Mesodermal cell (in vitro differentiated cells): ENCODE data around the gene SMC1A.

Experiments
- H3K27ac ChIP-seq: 2 replicates; pipeline ENCODE4 v1.7.0; 2013; ENCODE audit warnings: mild to moderate bottlenecking, low read depth, low read length, moderate library complexity; ENCODE audit not compliant: severe bottlenecking
- H3K36me3 ChIP-seq: 2 replicates; pipeline ENCODE4 v1.7.1; 2013; ENCODE audit warnings: mild to moderate bottlenecking, low read length, moderate library complexity; ENCODE audit not compliant: control insufficient read depth, insufficient read depth
- H3K4me1 ChIP-seq: one replicate; pipeline ENCODE4 v1.7.1; 2013; ENCODE audit warnings: mild to moderate bottlenecking, low read length; ENCODE audit not compliant: insufficient read depth, control insufficient read depth, poor library complexity, severe bottlenecking
- H3K4me3 ChIP-seq: 2 replicates; pipeline ENCODE4 v1.7.0; 2013; ENCODE audit warnings: low read length, control low read depth, mild to moderate bottlenecking; ENCODE audit not compliant: insufficient read depth, poor library complexity, severe bottlenecking; ENCODE audit errors: extremely low read depth
- H3K9me3 ChIP-seq: 2 replicates; pipeline ENCODE4 v1.7.1; 2013; ENCODE audit warnings: mild to moderate bottlenecking, low read length, moderate library complexity; ENCODE audit not compliant: control insufficient read depth
- WGBS, 2 experiments: methylation state at CpG; one replicate each; pipeline ENCODE4 v1.1.5; 2013; ENCODE audit warnings: missing lambda C conversion rate in 2 of 2; ENCODE audit not compliant: insufficient coverage in 2 of 2; 5-methylcytosine and 5-hydroxymethylcytosine counted together

SMC1A gene

DNA sequence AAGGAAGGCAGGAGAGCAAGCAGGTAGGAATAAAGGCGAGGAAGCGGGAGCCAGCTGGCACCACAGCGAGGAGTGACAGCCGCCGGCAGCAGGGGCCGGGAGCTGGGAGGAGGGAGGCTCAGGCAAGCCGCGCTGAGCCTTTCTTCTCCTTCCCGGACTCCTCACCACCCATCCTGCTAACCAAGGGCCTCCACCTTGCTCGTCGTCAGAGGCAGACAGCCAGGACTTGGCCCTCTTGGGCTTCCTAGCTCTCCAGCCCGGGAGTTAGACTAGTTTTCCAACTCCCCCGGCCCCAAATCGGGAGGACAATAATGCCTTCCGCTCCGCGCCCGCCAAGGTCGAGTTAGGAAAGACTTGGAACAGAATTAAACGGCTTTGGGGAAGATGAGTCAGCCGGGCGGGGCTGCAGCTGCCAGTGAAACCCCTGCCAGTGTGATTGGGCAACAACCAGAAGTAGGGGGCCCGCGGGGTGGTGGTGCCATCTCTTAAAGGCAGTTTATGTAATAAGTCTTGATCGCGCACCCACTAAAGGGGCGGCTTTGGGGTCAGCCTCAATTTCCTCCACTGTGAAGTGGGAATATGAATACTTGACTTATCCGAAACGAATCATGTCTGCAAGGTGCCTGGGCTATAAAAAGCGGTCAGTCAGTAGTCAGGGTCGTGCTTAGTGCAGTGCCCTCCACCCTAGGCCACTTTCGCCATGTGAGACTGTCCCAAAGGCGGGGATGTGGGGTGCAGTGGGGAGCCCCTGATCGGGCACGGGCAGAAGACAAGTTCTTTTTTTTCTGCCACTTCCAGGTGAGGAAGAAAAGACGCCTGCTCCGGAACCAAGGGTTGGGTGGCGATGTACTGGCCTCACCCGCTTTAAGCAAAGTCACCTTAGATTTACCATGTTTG, 18.4 kb upstream of the SMC1A start:
- H3K36me3 ChIP-seq, result no peaks in the 10 kb centered on the region
- no peak overlapping the region for H3K27ac ChIP-seq
- H3K9me3 ChIP-seq, result no peaks in the 10 kb centered on the region
- WGBS, 2 experiments, result 58 to 73% methylated on average over 5 to 12 of the region's 39 CpGs
- H3K4me1 ChIP-seq, result no peaks in the 10 kb centered on the region
- peak overlapping the region; percentile 11 for H3K4me3 ChIP-seq

DNA sequence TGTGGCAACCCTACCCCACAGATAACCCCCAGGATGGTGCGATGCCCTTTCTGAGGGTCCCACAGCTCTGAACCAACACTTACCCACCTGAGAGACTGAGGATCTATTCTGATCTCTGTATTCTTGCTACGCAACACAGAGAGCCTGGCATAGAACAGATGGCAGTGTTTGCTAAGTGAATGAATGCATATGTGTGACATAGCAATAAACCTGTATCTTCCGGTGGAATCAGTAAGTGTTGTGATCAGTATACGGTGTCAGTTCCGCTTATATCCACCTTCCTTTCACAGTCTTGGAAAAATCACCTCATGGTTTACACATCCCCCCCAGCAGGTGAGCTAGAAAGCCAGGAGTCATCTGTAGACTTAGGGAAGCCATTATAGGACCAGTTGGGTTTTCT, 17.6 kb upstream of the SMC1A start:
- no CpG with 5 or more reads among the region's 5 CpGs for WGBS, 2 experiments
- no peaks in the 10 kb centered on the region for H3K9me3 ChIP-seq
- H3K4me1 ChIP-seq, result no peaks in the 10 kb centered on the region
- no peak overlapping the region for H3K4me3 ChIP-seq
- H3K36me3 ChIP-seq, result no peaks in the 10 kb centered on the region
- no peak overlapping the region for H3K27ac ChIP-seq

DNA sequence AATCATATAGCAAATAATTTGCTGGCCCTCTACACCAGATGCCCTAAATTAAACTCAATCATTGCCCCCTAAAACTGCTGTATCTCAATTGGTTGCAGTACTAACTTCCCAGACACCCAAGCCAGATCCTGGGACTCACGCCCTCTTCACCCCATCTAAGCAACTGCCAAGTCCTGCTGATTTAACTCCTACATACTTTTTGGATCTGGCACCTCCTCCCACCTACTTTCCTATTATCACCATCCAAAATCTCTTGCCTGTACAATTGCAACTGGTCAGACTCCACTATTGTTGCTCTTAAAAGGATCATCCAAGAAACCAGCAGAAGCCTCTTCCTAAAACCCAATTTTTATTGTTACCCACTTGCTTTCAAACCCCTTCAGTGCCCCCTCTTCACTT, 16.4 kb upstream of the SMC1A start:
- WGBS, 2 experiments, result 89% methylated on average over 1 of the region's 1 CpG; no CpG with 5 or more reads in 1 of the 2 experiments

DNA sequence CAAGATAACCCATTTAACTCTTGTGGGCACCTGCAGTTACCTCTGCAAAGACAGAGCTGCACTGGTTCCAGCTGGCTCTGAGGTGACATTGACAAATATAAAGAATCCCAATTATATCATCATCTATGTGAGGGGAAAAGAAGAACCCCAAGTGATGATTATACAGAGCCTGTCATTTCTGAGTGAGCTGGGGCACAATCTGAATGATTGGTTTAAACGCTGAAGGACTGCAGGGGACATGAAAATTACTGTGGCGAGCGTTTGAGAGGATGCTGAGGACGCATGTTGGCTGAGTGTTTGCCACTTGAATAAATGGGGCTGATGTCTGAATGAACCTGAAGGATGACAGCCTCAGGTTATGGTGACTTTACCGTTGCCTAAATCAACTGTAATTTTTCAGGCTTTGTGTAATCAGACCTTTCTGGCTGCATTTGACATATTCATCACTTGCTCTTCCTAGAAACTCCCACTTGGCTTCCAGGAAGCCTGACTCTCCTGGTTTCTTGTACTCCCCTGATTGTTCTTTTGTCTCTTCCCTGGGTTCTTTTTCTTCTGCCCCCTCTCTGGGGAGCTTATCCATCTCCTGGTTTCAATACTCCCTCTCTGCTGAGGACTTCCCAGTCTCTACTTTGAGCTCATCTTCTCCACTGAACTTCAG, 15.8 kb upstream of the SMC1A start:
- H3K9me3 ChIP-seq, result no peaks in the 10 kb centered on the region
- no peaks in the 10 kb centered on the region for H3K4me1 ChIP-seq
- H3K27ac ChIP-seq, result no peak overlapping the region
- H3K36me3 ChIP-seq, result no peaks in the 10 kb centered on the region
- WGBS, 2 experiments, result 74 to 86% methylated on average over 3 to 5 of the region's 5 CpGs
- H3K4me3 ChIP-seq, result no peak overlapping the region

More for the DNA sequence above, 16.4 kb upstream of the SMC1A start:
- Histone ChIP-seq H3K4me3 (no peak overlapping the region), H3K4me1 (no peaks in the 10 kb centered on the region), H3K36me3 (no peaks in the 10 kb centered on the region), H3K9me3 (no peaks in the 10 kb centered on the region), H3K27ac (no peak overlapping the region)

DNA sequence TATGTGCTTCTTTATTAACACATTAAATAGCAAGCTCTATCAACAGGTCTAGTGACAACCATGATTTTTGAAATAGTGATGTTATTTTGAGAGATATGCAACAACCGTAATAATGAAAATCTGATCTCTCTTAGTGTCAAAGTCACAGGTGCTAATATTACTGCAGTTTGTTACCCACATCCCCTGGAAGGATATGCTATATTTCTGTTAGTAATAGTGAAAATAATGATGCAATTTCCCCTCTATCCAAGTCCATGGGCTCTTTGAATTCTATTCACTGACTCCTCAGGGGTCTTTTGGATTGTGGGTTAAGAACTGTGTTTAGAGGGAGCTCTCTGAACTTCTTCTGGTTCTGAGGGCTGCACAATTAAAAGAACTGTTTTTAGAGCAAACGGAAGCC, 14.8 kb upstream of the SMC1A start:
- 100% methylated on average over 1 of the region's 2 CpGs; no CpG with 5 or more reads in 1 of the 2 experiments for WGBS, 2 experiments
- no peaks in the 10 kb centered on the region for H3K9me3 ChIP-seq
- no peak overlapping the region for H3K27ac ChIP-seq
- no peaks in the 10 kb centered on the region for H3K36me3 ChIP-seq
- no peaks in the 10 kb centered on the region for H3K4me1 ChIP-seq
- no peak overlapping the region for H3K4me3 ChIP-seq

DNA sequence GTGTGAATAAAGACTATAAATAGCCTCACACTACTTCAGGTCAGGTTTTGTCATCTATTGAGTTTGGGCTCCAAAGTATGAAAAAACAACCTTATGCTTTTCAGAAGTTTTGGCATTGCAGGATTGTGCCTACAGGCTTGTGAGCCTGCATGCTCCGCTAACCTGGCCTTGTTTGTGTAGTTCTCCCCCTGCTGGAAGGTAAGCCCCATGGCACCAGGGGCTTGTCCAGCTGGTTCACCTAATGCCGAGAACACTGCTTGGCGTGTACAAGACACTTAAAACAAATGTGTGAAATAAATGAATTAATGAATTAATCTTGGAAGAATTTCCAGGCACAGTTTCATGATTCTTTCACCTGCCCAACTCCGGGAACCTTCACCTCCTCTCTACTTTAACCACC, 13.5 kb upstream of the SMC1A start:
- no peaks in the 10 kb centered on the region for H3K4me1 ChIP-seq
- no peak overlapping the region for H3K4me3 ChIP-seq
- 0 to 7% methylated on average over 1 to 2 of the region's 4 CpGs for WGBS, 2 experiments
- no peaks in the 10 kb centered on the region for H3K9me3 ChIP-seq
- no peak overlapping the region for H3K27ac ChIP-seq
- H3K36me3 ChIP-seq, result no peaks in the 10 kb centered on the region

DNA sequence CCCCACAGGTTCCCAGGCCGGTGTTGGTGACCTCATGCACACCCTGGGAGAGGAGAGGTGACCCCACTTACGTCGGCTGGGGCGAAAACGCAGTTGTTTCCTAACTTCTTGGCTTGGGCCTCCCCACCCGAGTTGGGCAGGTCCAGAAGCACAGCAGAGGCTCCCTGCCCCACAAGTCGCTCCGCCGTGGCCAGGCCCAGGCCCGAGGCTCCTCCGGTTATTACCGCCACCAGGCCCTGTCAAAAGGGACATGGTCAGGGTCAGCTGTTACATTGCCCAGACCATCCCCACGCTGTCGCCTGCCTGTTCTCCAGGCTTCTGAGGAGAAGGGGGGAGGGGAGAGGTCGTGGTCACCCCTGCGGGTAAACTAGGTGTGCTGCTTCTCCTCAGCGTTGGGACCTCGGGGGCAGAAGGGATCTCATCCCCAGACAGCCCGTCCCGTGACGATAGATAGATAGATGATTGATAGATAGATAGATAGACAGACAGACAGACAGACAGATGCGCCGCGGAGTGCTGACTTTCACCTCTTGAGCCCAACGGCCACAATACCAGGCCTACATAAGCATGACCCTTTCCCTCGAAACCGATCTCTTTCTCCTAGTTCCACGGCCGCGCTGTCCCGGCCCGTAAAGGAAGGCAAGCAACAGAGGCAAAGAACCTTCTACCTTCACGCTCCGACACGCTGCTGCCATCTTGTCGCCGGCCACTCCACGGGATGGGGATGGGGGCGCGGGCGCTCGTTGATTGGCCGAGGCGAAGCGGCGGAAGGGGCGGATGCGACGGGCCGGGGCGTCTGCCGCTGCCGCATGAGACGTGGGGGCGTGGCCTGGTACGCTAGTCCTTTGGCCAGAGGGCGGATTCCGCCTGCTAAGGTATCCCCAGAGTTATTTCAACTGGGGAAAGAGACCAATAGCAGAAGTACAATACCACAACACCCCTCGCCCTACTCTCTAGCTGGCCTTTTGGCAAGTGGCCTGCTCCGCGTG, 11.5 kb upstream of the SMC1A start, which contains the start of gene HSD17B10:
HSD17B10 (minus strand) TSS at position 720 of the 989 bp plus-strand sequence; CDS start at position 695, 25 bp downstream.
- WGBS, 2 experiments, result 22 to 23% methylated on average over 5 to 9 of the region's 61 CpGs
- no peak within 1 kb of the TSS for H3K27ac ChIP-seq
- no peaks in the 10 kb centered on the region for H3K9me3 ChIP-seq
- no peaks in the 10 kb centered on the region for H3K36me3 ChIP-seq
- no peaks in the 10 kb centered on the region for H3K4me1 ChIP-seq
- H3K4me3 ChIP-seq, result peak within 1 kb of the TSS; percentile 54

DNA sequence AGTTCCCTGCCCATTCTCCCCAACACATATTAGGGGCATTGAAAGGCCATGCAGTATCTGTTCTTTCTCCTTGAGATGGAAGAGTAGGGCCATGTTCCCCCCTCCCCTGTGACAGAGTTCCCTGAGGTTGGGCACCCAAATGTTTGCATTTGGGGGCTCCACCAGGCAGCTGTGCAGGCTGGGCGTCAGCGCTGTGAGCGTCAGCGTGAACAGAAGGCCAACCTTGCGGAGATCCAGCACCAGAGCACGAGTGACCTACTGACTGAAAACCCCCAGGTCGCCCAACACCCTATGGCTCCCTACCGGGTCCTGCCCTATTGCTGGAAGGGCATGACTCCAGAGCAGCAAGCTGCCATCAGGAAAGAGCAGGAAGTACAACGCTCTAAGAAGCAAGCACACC, 7.8 kb upstream of the SMC1A start:
- Histone ChIP-seq H3K4me1 (no peaks in the 10 kb centered on the region), H3K27ac (no peak overlapping the region), H3K9me3 (no peaks in the 10 kb centered on the region), H3K4me3 (no peak overlapping the region), H3K36me3 (no peaks in the 10 kb centered on the region)
- 100% methylated on average over 1 to 3 of the region's 9 CpGs for WGBS, 2 experiments

DNA sequence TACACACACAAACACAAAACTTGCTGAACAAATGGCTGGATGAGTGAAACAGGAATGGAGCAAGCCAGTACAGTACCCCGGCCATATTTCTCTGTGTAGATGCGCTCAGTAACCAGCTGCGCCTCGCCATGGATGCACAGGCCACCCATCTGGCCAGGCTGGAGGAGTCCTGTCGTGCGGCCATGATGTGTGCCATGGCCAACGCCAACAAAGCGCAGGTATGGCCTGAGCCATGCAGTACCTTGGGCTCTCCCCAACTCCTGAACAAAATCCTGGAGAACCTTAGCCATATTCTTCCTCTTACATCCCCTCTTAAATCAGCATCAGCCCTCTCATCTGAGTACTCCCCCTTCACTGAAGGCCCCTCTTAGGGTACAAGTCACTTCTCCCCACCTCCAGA, 7.3 kb upstream of the SMC1A start:
- WGBS, 2 experiments, result 93 to 100% methylated on average over 3 to 4 of the region's 8 CpGs
- H3K4me1 ChIP-seq, result no peaks in the 10 kb centered on the region
- no peak overlapping the region for H3K27ac ChIP-seq
- no peaks in the 10 kb centered on the region for H3K9me3 ChIP-seq
- no peaks in the 10 kb centered on the region for H3K36me3 ChIP-seq
- no peak overlapping the region for H3K4me3 ChIP-seq

DNA sequence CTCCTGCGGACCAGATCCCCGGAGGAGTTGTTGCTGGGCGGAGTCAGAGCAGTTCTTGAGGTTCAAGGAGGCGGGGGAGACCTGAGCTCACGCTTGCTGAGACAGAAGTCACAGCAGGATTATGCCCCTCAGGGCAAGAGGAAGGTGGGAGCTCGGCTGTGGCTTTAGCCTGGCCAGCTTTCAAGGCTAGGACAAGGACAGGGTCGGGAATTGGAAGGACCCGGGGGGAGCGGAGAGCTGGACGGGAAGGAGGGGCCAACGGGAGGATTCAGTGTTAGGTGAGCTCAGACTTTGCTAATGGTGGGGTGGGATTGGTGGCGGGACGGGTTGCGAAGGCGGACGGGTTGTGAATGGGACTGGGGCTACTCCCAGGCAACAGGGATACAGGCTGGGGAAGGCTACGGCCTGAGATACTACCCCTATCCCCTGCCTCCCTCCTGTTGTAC, 430 bp upstream of the SMC1A start, which contains the start of gene RIBC1:
RIBC1 (plus strand) TSS at position 13 of the 446 bp plus-strand sequence. CDS start 3,404 bp downstream, outside the sequence.
- 5% methylated on average over 7 of the region's 17 CpGs; no CpG with 5 or more reads in 1 of the 2 experiments for WGBS, 2 experiments
- H3K4me3 ChIP-seq, result peak within 1 kb of the TSS; percentile 58
- H3K4me1 ChIP-seq, result no peaks in the 10 kb centered on the region
- no peaks in the 10 kb centered on the region for H3K9me3 ChIP-seq
- peaks cover 12% of the 10 kb centered on the region for H3K36me3 ChIP-seq
- peak within 1 kb of the TSS; percentile 91 for H3K27ac ChIP-seq
